CD8-positive, alpha-beta memory T cell (primary cell): ENCODE results near the gene PDSS2. TPM values are rescaled to one million over a fixed set of nuclear protein-coding genes. Genes with fewer than 3 reads are reported as not detected.

Experiments used
- CTCF ChIA-PET: fragments of 350-600 bp; sonication (Branson Sonifier 250); formaldehyde crosslinking; loops from one replicate; lab custom pipeline; 2021; ENCODE audit warnings: antibody characterized with exemption; lab: Charles Lee
- POLR2A ChIA-PET: fragments of 350-600 bp; sonication (Branson Sonifier 250); formaldehyde crosslinking; loops from one replicate; lab custom pipeline; 2021; ENCODE audit warnings: antibody characterized with exemption; lab: Charles Lee
- DNase-seq, 5 donors: peaks; one replicate each; pipeline versions ENCODE4 v3.0.0 to v3.0.0-alpha.2; 2020 to 2022; ENCODE audit warnings: mixed read lengths in 1 of 5
- H3K27ac ChIP-seq: one replicate; pipeline ENCODE4 v1.7.0; 2013; ENCODE audit warnings: low read depth, mild to moderate bottlenecking, low read length, moderate library complexity
- H3K27me3 ChIP-seq: 2 replicates; pipeline ENCODE4 v1.7.0; 2013; ENCODE audit warnings: low read length, mild to moderate bottlenecking; ENCODE audit not compliant: insufficient read depth, poor library complexity, severe bottlenecking
- H3K36me3 ChIP-seq: 2 replicates; pipeline ENCODE4 v1.7.0; 2013; ENCODE audit warnings: mild to moderate bottlenecking, low read length, moderate library complexity; ENCODE audit not compliant: insufficient read depth
- H3K4me1 ChIP-seq: 2 replicates; pipeline ENCODE4 v1.7.0; 2013; ENCODE audit warnings: mild to moderate bottlenecking, low read length, moderate library complexity; ENCODE audit not compliant: insufficient read depth
- H3K4me3 ChIP-seq: 2 replicates; pipeline ENCODE4 v1.7.0; 2013; ENCODE audit warnings: mild to moderate bottlenecking, low read length
- H3K9me3 ChIP-seq: 2 replicates; pipeline ENCODE4 v1.7.0; 2013; ENCODE audit warnings: mild to moderate bottlenecking, low read length
- H3K27ac Mint-ChIP-seq, 8 donors: one replicate each; pipeline ENCODE4 v1.8.0; 2020 to 2021; ENCODE audit warnings: mixed read lengths in 8 of 8, mild to moderate bottlenecking in 6 of 8, inconsistent platforms in 3 of 8, moderate library complexity in 3 of 8
- H3K27me3 Mint-ChIP-seq, 2 donors: one replicate each; pipeline ENCODE4 v1.8.0; 2020 to 2021; ENCODE audit warnings: mixed read lengths in 2 of 2, mild to moderate bottlenecking in 1 of 2, moderate library complexity in 1 of 2
- H3K36me3 Mint-ChIP-seq, 3 donors: one replicate each; pipeline ENCODE4 v1.8.0; 2020 to 2021; ENCODE audit warnings: mixed read lengths in 3 of 3, inconsistent platforms in 1 of 3, mild to moderate bottlenecking in 1 of 3
- H3K4me1 Mint-ChIP-seq, 3 donors: one replicate each; pipeline ENCODE4 v1.8.0; 2020 to 2021; ENCODE audit warnings: mixed read lengths in 3 of 3, inconsistent platforms in 1 of 3, mild to moderate bottlenecking in 1 of 3
- H3K4me3 Mint-ChIP-seq, 7 donors: one replicate each; pipeline ENCODE4 v1.8.0; 2020 to 2021; ENCODE audit warnings: mixed read lengths in 7 of 7, mild to moderate bottlenecking in 6 of 7, moderate library complexity in 4 of 7, inconsistent platforms in 2 of 7
- H3K9me3 Mint-ChIP-seq, 5 donors: one replicate each; pipeline ENCODE4 v1.8.0; 2020 to 2022; ENCODE audit warnings: mixed read lengths in 5 of 5, mild to moderate bottlenecking in 3 of 5, moderate library complexity in 2 of 5, inconsistent platforms in 1 of 5
- polyA plus RNA-seq: library from polyadenylated mRNA; unstranded; fragments of 300-500 nt; fragmentation: Illumina TruSeq; gene quantifications from one replicate; pipeline ENCODE4 v1.2.3, GENCODE V29; 2021
- total RNA-seq, 2 experiments: library from RNA; stranded (reverse); gene quantifications; one replicate each; pipeline ENCODE4 v1.2.3, GENCODE V29; 2021

The PDSS2 gene
- total and polyA plus RNA-seq, 3 experiments from 2014 or later, result 13.4 to 14.2 (median 13.7) TPM

DNA sequence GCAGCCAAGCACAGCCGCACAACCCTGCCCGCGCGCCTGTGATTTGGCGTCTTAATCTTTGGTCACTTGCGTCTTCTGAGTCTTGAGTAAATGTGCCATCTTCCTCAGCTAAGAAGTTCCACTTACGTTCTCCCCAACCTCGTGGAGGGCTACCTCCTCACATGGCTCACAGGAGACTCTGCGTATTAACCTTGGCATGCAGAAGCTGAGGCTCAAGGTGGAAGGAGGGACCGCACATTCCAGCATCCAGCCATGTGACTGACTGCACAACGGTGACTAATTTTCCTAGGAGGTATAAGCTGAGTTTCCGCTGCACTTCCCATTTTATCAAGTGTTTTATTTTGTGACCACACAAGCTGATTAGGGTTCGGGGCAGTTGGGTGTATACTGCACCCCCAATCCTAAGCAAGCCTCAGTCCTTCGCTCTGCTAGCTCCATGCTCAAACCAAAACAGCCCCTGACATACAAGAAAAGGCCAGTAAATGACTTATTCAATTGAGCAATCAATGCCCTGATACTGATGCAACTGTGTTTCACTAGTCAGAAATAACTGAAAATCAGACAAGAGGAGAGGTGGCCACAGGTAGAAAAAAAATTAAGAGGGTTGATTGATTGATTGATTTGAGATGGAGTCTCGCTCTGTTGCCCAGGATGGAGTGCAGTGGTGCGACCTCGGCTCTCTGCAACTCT is 351.0 kb downstream of the PDSS2 start:
- Mint-ChIP-seq H3K9me3 (no peaks in the 10 kb centered on the region), H3K27me3 (no peaks in the 10 kb centered on the region), H3K36me3 (peaks cover 0 to 1% (median 0%) of the 10 kb centered on the region in 3 donors), H3K4me3 (peak overlapping the region in 1 of 7 donors; percentile 62), H3K4me1 (peaks cover 0 to under 1% (median under 1%) of the 10 kb centered on the region in 3 donors), H3K27ac (peak overlapping the region in 1 of 8 donors; percentile 75)
- Histone ChIP-seq H3K36me3 (no peaks in the 10 kb centered on the region), H3K9me3 (no peaks in the 10 kb centered on the region), H3K4me1 (no peaks in the 10 kb centered on the region), H3K27me3 (no peaks in the 10 kb centered on the region), H3K4me3 (no peak overlapping the region), H3K27ac (no peak overlapping the region)
- CTCF ChIA-PET, result no interaction called here
- DNase-seq, result no peak
- POLR2A ChIA-PET, result no interaction called here

GRCh38 chr6:107107791-107108190 is 351.6 kb downstream of the PDSS2 start:
- Mint-ChIP-seq H3K9me3 (no peaks in the 10 kb centered on the region), H3K4me3 (no peak overlapping the region), H3K36me3 (peaks cover 0 to 1% (median 0%) of the 10 kb centered on the region in 3 donors), H3K27me3 (no peaks in the 10 kb centered on the region), H3K27ac (peak overlapping the region in 1 of 8 donors; percentile 75), H3K4me1 (no peaks in the 10 kb centered on the region)
- Histone ChIP-seq H3K4me3 (no peak overlapping the region), H3K9me3 (no peaks in the 10 kb centered on the region), H3K4me1 (no peaks in the 10 kb centered on the region), H3K27ac (no peak overlapping the region), H3K27me3 (no peaks in the 10 kb centered on the region), H3K36me3 (no peaks in the 10 kb centered on the region)
- DNase-seq, result no peak
- ChIA-PET POLR2A (no interaction called here), CTCF (no interaction called here)

DNA sequence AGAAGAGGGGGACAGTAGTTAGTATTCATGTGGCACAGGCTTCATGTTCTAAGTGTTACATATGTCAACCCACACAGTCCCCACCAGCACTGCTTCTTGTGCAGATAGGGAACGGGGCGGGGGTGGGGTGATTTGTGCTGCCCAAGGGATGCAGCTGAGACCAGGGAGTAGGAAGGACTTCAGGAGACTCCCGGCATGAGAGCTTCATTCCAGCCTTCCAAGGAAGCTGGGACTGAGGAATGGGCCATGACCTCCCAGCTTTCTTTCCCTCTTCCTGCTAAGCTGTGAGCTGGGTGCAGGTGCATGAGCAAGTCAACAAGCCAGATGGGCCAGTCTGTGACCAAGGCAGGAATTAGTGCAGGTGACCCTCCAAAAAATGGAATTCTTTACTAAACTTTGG is 353.2 kb downstream of the PDSS2 start:
- H3K27me3 ChIP-seq, result no peaks in the 10 kb centered on the region
- H3K27ac ChIP-seq, result no peak overlapping the region
- H3K9me3 ChIP-seq, result no peaks in the 10 kb centered on the region
- Mint-ChIP-seq H3K27ac (peak overlapping the region in 1 of 8 donors; percentile 26), H3K4me3 (no peak overlapping the region), H3K9me3 (no peaks in the 10 kb centered on the region), H3K4me1 (no peaks in the 10 kb centered on the region), H3K27me3 (no peaks in the 10 kb centered on the region), H3K36me3 (peaks cover 0 to 1% (median 0%) of the 10 kb centered on the region in 3 donors)
- H3K4me1 ChIP-seq, result no peaks in the 10 kb centered on the region
- no peak for DNase-seq
- no peaks in the 10 kb centered on the region for H3K36me3 ChIP-seq
- POLR2A ChIA-PET, result no interaction called here
- CTCF ChIA-PET, result interaction anchor here (1.3 kb wide), 1 partner anchor 8 kb away, joined by 6 read pairs; no protein-coding TSS in a partner anchor
- H3K4me3 ChIP-seq, result no peak overlapping the region

GRCh38 chr6:107105511-107106116 is 353.8 kb downstream of the PDSS2 start:
- Histone ChIP-seq H3K36me3 (no peaks in the 10 kb centered on the region), H3K4me1 (no peaks in the 10 kb centered on the region), H3K9me3 (no peaks in the 10 kb centered on the region), H3K27me3 (no peaks in the 10 kb centered on the region), H3K4me3 (no peak overlapping the region), H3K27ac (no peak overlapping the region)
- H3K36me3 Mint-ChIP-seq, result peaks cover 0 to 1% (median 0%) of the 10 kb centered on the region in 3 donors
- ChIA-PET CTCF (interaction anchor here (1.3 kb wide), 1 partner anchor 8 kb away, joined by 6 read pairs; no protein-coding TSS in a partner anchor), POLR2A (no interaction called here)
- H3K4me3 Mint-ChIP-seq, result no peak overlapping the region
- H3K27me3 Mint-ChIP-seq, result no peaks in the 10 kb centered on the region
- no peaks in the 10 kb centered on the region for H3K4me1 Mint-ChIP-seq
- no peaks in the 10 kb centered on the region for H3K9me3 Mint-ChIP-seq
- peak overlapping the region in 1 of 8 donors; percentile 26 for H3K27ac Mint-ChIP-seq
- no peak for DNase-seq

DNA sequence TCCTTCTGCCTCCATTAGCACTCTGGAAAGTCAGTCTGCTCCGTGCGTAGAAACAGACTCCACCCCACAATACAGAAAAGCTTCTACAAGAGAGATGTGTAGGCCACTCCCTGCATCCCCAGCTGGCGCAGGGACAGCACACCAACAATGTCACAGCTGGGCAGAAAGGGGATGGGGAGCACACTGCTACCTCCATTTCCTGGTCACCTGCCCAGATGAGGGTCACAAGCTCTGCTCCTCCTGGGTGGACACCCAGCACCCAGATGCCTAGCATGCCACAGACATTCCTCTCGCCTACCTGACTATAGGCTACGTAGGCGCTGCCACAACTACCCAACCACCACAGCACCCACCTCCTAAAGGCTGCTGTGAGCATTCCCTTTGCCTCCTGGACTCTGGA is 356.3 kb downstream of the PDSS2 start:
- no peak overlapping the region for H3K4me3 Mint-ChIP-seq
- H3K27ac Mint-ChIP-seq, result no peak overlapping the region
- H3K4me1 Mint-ChIP-seq, result no peaks in the 10 kb centered on the region
- Histone ChIP-seq H3K4me1 (no peaks in the 10 kb centered on the region), H3K36me3 (no peaks in the 10 kb centered on the region), H3K27ac (no peak overlapping the region), H3K9me3 (no peaks in the 10 kb centered on the region), H3K27me3 (no peaks in the 10 kb centered on the region), H3K4me3 (no peak overlapping the region)
- no peaks in the 10 kb centered on the region for H3K36me3 Mint-ChIP-seq
- DNase-seq, result no peak
- no peaks in the 10 kb centered on the region for H3K27me3 Mint-ChIP-seq
- POLR2A ChIA-PET, result no interaction called here
- no peaks in the 10 kb centered on the region for H3K9me3 Mint-ChIP-seq
- CTCF ChIA-PET, result interaction anchor here (0.5 kb wide), 1 partner anchor 125 kb away, joined by 3 read pairs; no protein-coding TSS in a partner anchor

Other genes with a start within 250 kb of the PDSS2 start
- 1 to 10 TPM in 1 of 2 experiments, under 1 TPM in 1; 0.79 to 1.0 TPM for gene SOBP, start 30.6 kb upstream of the PDSS2 start, total RNA-seq
- gene SOBP, start 30.6 kb upstream of the PDSS2 start, polyA plus RNA-seq, result 0.30 TPM